ENCODE measurements around the gene ARNT2.

ARNT2 gene

GRCh38 chr15:80580536-80581260 is 176.5 kb downstream of the ARNT2 start:
- DNase-seq = no peak

GRCh38 chr15:80581976-80582375 is 177.8 kb downstream of the ARNT2 start:
- no peak for DNase-seq

- DNase-seq = no peak
These were observed 178.7 kb downstream of the ARNT2 start for GRCh38 chr15:80582816-80583423.

GRCh38 chr15:80584561-80584964 is 180.4 kb downstream of the ARNT2 start:
- no peak for DNase-seq

- DNase-seq = no peak
These were observed 180.9 kb downstream of the ARNT2 start for GRCh38 chr15:80584973-80585525.

- DNase-seq = no peak
These were observed 181.4 kb downstream of the ARNT2 start for GRCh38 chr15:80585544-80586018.

- no peak for DNase-seq
These were observed 182.0 kb downstream of the ARNT2 start for GRCh38 chr15:80586161-80586560.

- no peak for DNase-seq
These were observed 182.8 kb downstream of the ARNT2 start for GRCh38 chr15:80587007-80587406.

GRCh38 chr15:80587816-80588456 is 183.8 kb downstream of the ARNT2 start:
- DNase-seq = no peak

- DNase-seq = no peak
These were observed 184.6 kb downstream of the ARNT2 start for GRCh38 chr15:80588801-80589200.

GRCh38 chr15:80590761-80591355 is 186.7 kb downstream of the ARNT2 start:
- DNase-seq = no peak

- DNase-seq = no peak
These were observed 187.3 kb downstream of the ARNT2 start for GRCh38 chr15:80591471-80591870.

- DNase-seq = no peak
These were observed 188.0 kb downstream of the ARNT2 start for GRCh38 chr15:80591938-80592825.

- no peak for DNase-seq
These were observed 189.4 kb downstream of the ARNT2 start for GRCh38 chr15:80593486-80594030.

GRCh38 chr15:80594091-80594889 is 190.1 kb downstream of the ARNT2 start:
- DNase-seq = no peak

- DNase-seq = no peak
These were observed 191.2 kb downstream of the ARNT2 start for GRCh38 chr15:80595396-80595795.

GRCh38 chr15:80596521-80596976 is 192.4 kb downstream of the ARNT2 start:
- no peak for DNase-seq

- no peak for DNase-seq
These were observed 192.9 kb downstream of the ARNT2 start for GRCh38 chr15:80597076-80597475.

- no peak for DNase-seq
These were observed 195.2 kb downstream of the ARNT2 start for GRCh38 chr15:80599359-80599758.

GRCh38 chr15:80600626-80601025 is 196.4 kb downstream of the ARNT2 start:
- DNase-seq = no peak

- no peak for DNase-seq
These were observed 197.1 kb downstream of the ARNT2 start for GRCh38 chr15:80601256-80601655.
